Measurements from ENCODE around the gene TM2D3.

DNA sequence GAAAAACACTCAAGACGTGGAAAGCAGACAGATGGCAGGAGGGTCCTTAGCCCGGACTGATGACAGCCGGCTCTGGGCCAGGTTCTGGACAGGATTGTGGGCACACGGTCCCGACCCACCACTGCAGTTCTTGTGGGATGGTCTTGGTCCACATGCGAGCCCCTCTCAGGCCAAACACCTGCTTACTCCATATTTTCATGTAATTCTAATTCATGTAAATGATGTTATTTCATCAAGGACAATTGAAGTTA, 32.6 kb downstream of the TM2D3 start:
- TF ChIP-seq, protein P1, sequence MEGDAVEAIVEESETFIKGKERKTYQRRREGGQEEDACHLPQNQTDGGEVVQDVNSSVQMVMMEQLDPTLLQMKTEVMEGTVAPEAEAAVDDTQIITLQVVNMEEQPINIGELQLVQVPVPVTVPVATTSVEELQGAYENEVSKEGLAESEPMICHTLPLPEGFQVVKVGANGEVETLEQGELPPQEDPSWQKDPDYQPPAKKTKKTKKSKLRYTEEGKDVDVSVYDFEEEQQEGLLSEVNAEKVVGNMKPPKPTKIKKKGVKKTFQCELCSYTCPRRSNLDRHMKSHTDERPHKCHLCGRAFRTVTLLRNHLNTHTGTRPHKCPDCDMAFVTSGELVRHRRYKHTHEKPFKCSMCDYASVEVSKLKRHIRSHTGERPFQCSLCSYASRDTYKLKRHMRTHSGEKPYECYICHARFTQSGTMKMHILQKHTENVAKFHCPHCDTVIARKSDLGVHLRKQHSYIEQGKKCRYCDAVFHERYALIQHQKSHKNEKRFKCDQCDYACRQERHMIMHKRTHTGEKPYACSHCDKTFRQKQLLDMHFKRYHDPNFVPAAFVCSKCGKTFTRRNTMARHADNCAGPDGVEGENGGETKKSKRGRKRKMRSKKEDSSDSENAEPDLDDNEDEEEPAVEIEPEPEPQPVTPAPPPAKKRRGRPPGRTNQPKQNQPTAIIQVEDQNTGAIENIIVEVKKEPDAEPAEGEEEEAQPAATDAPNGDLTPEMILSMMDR (IDR thresholded peaks at IDR 0.05; ENCODE audit: control extremely low read depth in 1 of 3, insufficient read depth in 1 of 3, low read depth in 1 of 3, low read length in 3 of 3), result no peak
- TF ChIP-seq JUN (IDR thresholded peaks at IDR 0.05; ENCODE audit: low read depth, low read length) (no peak), NRF1 (IDR thresholded peaks at IDR 0.05; ENCODE audit: low read depth, low read length) (no peak), JUND (IDR thresholded peaks at IDR 0.05; ENCODE audit: low read length) (no peak), EP300 (IDR thresholded peaks at IDR 0.05; ENCODE audit: borderline replicate concordance in 1 of 2, low read depth in 2 of 2, low read length in 2 of 2) (no peak)
